ENCODE measurements around the gene PIP5K1B. TPM values are rescaled to one million over a fixed set of nuclear protein-coding genes. Genes with fewer than 3 reads are reported as not detected.
"Not testable (repeated sequence)": the region's sequence is repeated elsewhere in the genome, so short reads cannot be mapped to it uniquely, and the experiment has no call there.

PIP5K1B gene
- total RNA-seq, 3 donors from 2014 or later: 0.48 to 1.6 (median 0.57) TPM

GRCh38 chr9:69035438-69036308 lies 330.6 kb downstream of the PIP5K1B start, which contains the start of gene FXN:
TSS of gene FXN (plus strand) at chr9:69035752. CDS start at chr9:69035783, 31 bp downstream.
- Mint-ChIP-seq H3K4me1 (ENCODE audit: low read depth) (peaks cover 21% of the 10 kb centered on the region), H3K36me3 (ENCODE audit: insufficient read depth) (peaks cover 2% of the 10 kb centered on the region), H3K4me3 (peak within 1 kb of the TSS; percentile 94), H3K9me3 (no peaks in the 10 kb centered on the region), H3K27me3 (ENCODE audit: low read depth) (no peaks in the 10 kb centered on the region)
- peak; percentile 95 to 96 for ATAC-seq
- DNase-seq: peak; percentile 80

- Mint-ChIP-seq H3K9me3 (no peaks in the 10 kb centered on the region), H3K36me3 (ENCODE audit: insufficient read depth) (peaks cover 2% of the 10 kb centered on the region), H3K4me3 (peak overlapping the region; percentile 94), H3K4me1 (ENCODE audit: low read depth) (peaks cover 20% of the 10 kb centered on the region), H3K27me3 (ENCODE audit: low read depth) (no peaks in the 10 kb centered on the region)
- ATAC-seq (peak; percentile 17 to 28), DNase-seq (peak; percentile 8)
Observed at GRCh38 chr9:69036309-69036708, 331.3 kb downstream of the PIP5K1B start.

DNA sequence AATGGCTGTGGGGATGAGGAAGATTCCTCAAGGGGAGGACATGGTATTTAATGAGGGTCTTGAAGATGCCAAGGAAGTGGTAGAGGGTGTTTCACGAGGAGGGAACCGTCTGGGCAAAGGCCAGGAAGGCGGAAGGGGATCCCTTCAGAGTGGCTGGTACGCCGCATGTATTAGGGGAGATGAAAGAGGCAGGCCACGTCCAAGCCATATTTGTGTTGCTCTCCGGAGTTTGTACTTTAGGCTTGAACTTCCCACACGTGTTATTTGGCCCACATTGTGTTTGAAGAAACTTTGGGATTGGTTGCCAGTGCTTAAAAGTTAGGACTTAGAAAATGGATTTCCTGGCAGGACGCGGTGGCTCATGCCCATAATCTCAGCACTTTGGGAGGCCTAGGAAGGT lies 331.8 kb downstream of the PIP5K1B start:
- Mint-ChIP-seq H3K4me1 (ENCODE audit: low read depth) (peaks cover 20% of the 10 kb centered on the region), H3K27me3 (ENCODE audit: low read depth) (no peaks in the 10 kb centered on the region), H3K36me3 (ENCODE audit: insufficient read depth) (peaks cover 2% of the 10 kb centered on the region)

GRCh38 chr9:69040646-69041045 lies 335.6 kb downstream of the PIP5K1B start:
- Mint-ChIP-seq H3K9me3 (no peaks in the 10 kb centered on the region), H3K4me3 (no peak overlapping the region), H3K27me3 (ENCODE audit: low read depth) (no peaks in the 10 kb centered on the region), H3K36me3 (ENCODE audit: insufficient read depth) (peaks cover 5% of the 10 kb centered on the region), H3K4me1 (ENCODE audit: low read depth) (peaks cover 36% of the 10 kb centered on the region)
- DNase-seq: no peak
- ATAC-seq: no peak

More for the DNA sequence above, 331.8 kb downstream of the PIP5K1B start:
- ATAC-seq (no peak), DNase-seq (no peak)
- Mint-ChIP-seq H3K9me3 (no peaks in the 10 kb centered on the region), H3K4me3 (peak overlapping the region; percentile 94)

DNA sequence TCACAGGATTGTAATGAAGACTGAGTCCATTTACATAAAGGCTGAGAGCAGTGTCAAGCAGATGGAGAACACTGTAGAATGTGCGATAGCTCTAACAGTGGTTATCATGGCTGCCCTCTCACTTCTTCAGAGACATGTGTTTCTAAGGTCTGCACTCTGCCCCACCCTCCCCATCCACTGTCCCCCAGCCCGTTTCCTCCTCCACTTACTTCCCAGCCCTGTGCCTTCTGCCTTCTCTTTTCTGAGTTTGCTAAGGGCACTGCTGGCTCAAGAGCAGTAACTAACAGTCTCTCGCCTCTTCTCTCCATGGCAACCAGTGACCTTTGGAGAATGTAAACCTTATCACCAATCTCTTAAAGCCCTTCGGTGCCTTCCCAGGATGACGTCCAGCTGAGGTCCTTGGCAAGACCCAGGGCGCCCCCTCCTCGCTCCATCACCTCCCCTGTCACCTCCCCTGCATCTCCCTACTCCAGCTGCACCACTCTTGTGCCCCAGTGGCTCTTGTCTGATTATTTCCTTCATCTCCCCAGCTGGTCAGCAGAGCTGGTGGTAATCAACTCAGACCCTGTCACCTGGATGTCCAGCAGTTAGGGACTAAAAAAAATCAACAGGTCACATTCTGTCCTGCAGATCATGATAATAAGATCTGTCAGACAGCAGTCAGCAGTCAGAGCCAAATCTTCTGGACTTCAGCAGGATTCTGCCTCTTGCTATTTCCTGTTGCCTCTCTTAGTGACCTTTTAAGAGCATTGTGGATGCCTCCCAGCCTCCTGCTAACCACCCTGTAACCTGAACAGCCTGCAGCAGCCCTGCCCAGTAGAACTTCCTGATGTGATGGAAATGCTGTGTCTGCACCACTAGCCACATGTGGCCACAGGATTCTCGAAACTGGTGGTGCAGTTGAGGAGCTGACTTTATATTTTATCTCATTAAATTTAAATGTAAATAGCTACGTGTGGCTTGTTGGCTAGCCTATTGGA lies 339.5 kb downstream of the PIP5K1B start:
- ATAC-seq (no peak), DNase-seq (no peak)
- Mint-ChIP-seq H3K4me3 (no peak overlapping the region), H3K36me3 (ENCODE audit: insufficient read depth) (peaks cover 16% of the 10 kb centered on the region), H3K27me3 (ENCODE audit: low read depth) (no peaks in the 10 kb centered on the region), H3K9me3 (no peaks in the 10 kb centered on the region), H3K4me1 (ENCODE audit: low read depth) (peaks cover 25% of the 10 kb centered on the region)

DNA sequence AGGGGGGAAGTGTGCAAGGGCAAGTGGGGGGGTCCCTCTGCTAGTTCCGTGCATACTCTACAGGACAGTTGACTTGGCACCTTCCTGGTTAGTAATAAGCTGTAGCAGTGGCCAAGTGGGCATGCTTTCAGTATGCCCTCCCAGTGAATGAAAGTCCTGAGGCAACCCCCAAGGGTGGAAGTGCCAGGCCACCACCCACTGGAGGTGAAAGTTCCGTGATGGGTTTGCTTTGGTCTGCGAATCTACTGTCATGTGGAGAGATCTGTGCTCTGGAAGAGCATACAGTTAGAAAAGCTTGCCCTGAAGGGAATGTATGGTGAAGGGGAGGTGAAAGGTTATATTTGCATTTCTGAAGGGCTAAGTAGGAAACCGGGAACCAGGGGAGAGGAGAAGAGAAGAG lies 340.8 kb downstream of the PIP5K1B start:
- Mint-ChIP-seq H3K4me3 (no peak overlapping the region), H3K36me3 (ENCODE audit: insufficient read depth) (peaks cover 16% of the 10 kb centered on the region)

DNA sequence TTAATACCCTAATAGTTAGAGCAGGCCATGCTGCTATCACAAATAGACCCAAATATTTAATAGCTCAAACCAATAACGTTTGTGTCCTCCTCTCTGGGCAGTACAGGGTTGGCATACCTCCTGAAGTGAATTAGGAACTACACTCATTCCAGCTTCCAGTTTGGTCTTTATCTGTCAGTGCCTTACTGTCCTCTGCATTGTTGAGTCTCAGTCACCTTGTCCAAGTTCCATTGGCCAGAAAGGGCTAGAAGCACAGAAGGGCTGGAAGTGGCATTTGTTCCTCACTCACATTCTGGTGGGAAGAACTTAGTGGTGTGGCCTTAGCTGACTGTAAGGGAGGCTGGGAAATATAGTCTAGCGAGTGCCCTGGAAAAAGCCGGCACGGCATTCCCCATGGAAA lies 341.7 kb downstream of the PIP5K1B start:
- Mint-ChIP-seq H3K27me3 (ENCODE audit: low read depth) (no peaks in the 10 kb centered on the region), H3K36me3 (ENCODE audit: insufficient read depth) (peaks cover 18% of the 10 kb centered on the region), H3K9me3 (no peaks in the 10 kb centered on the region), H3K4me3 (no peak overlapping the region), H3K4me1 (ENCODE audit: low read depth) (peaks cover 19% of the 10 kb centered on the region)
- DNase-seq (no peak), ATAC-seq (no peak)

More for the DNA sequence above, 340.8 kb downstream of the PIP5K1B start:
- H3K4me1 Mint-ChIP-seq (ENCODE audit: low read depth): peaks cover 23% of the 10 kb centered on the region
- H3K27me3 Mint-ChIP-seq (ENCODE audit: low read depth): no peaks in the 10 kb centered on the region
- no peak for DNase-seq
- ATAC-seq: no peak
- H3K9me3 Mint-ChIP-seq: no peaks in the 10 kb centered on the region

DNA sequence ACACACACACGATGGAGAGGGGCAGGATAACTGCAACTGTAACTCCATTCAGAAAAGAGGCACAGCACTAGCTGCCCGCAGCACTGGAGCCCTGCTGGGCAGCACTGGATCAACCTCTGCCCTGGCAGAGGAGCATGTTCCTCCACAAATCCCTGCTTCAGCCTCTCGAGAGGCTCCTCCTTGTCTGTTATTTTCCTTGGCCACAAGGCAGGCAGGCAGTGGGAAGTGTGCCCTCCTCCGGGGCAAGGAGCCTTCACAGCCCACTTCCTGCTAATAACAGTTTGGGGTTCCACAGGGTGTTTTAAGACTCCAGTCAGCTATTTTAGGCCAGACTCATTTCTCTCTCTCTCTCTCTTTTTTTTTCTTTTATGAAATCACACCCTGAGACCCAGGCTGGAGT lies 342.3 kb downstream of the PIP5K1B start:
- Mint-ChIP-seq H3K9me3 (no peaks in the 10 kb centered on the region), H3K36me3 (ENCODE audit: insufficient read depth) (peaks cover 18% of the 10 kb centered on the region), H3K27me3 (ENCODE audit: low read depth) (no peaks in the 10 kb centered on the region), H3K4me3 (no peak overlapping the region), H3K4me1 (ENCODE audit: low read depth) (peaks cover 18% of the 10 kb centered on the region)
- no peak for DNase-seq
- ATAC-seq: no peak

- H3K36me3 Mint-ChIP-seq (ENCODE audit: insufficient read depth): peaks cover 20% of the 10 kb centered on the region
- H3K4me1 Mint-ChIP-seq (ENCODE audit: low read depth): peaks cover 8% of the 10 kb centered on the region
- H3K9me3 Mint-ChIP-seq: no peaks in the 10 kb centered on the region
- no peak overlapping the region for H3K4me3 Mint-ChIP-seq
- DNase-seq (no peak), ATAC-seq (no peak)
- H3K27me3 Mint-ChIP-seq (ENCODE audit: low read depth): no peaks in the 10 kb centered on the region
Observed at GRCh38 chr9:69049094-69049493, 344.1 kb downstream of the PIP5K1B start.

- H3K36me3 Mint-ChIP-seq (ENCODE audit: insufficient read depth): peaks cover 20% of the 10 kb centered on the region
- not testable (repeated sequence) for DNase-seq; H3K27me3 Mint-ChIP-seq (ENCODE audit: low read depth); H3K9me3 Mint-ChIP-seq; H3K4me3 Mint-ChIP-seq; ATAC-seq; H3K4me1 Mint-ChIP-seq (ENCODE audit: low read depth)
Observed at GRCh38 chr9:69050936-69051335, 345.9 kb downstream of the PIP5K1B start.

DNA sequence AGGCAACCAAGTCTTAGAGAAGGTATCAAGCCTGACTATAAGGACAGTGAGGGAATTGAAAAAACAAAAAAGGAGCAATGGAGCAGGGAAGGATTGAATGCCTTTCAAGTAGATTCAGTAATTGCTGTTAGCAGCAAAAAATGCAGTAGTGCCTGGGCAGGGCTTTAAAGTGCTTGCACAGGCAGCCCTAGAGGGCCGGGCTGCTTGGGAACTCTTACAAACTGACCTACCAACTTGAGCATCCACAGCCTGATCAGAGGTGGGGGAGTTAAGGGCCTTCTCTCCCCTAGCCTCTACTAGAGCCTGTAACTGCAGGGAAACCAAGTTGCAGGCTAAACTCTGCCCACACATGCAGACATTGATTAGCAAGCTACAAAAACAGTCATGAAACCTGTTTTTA lies 349.9 kb downstream of the PIP5K1B start:
- peaks cover 29% of the 10 kb centered on the region for H3K36me3 Mint-ChIP-seq (ENCODE audit: insufficient read depth)
- H3K9me3 Mint-ChIP-seq: no peaks in the 10 kb centered on the region
- H3K4me3 Mint-ChIP-seq: no peak overlapping the region
- ATAC-seq (no peak), DNase-seq (no peak)
- no peaks in the 10 kb centered on the region for H3K4me1 Mint-ChIP-seq (ENCODE audit: low read depth)
- H3K27me3 Mint-ChIP-seq (ENCODE audit: low read depth): no peaks in the 10 kb centered on the region

DNA sequence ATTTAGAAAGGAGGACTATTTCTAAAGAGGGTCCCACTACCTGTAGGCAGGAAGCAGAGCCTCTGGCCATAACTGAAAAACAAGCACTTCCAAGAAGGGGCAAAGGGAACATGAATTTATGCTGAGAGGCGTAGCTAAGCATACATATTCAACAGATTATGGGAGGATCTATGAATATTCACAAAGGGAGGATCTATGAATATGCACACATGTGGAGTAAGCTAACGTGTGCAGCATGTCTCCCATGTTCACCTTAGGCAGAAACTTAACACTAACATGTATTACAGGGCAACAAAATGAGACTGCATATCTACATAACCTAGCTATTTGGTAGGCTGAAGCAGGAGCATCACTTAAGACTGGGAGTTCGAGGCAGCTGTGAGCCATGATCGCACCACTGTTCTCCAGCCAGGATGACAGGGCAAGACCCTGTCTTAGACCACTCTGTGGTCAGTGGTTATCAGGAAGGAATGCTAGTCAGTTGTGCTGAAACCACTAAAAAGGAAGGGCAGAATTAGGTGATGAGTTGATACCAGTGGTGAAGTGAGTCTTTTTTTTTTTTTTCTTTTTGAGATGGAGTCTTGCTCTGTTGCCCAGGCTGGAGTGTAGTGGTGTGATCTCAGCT lies 351.3 kb downstream of the PIP5K1B start:
- ATAC-seq (no peak), DNase-seq (no peak)
- Mint-ChIP-seq H3K4me1 (ENCODE audit: low read depth) (no peaks in the 10 kb centered on the region), H3K4me3 (no peak overlapping the region), H3K9me3 (no peaks in the 10 kb centered on the region), H3K27me3 (ENCODE audit: low read depth) (no peaks in the 10 kb centered on the region), H3K36me3 (ENCODE audit: insufficient read depth) (peaks cover 32% of the 10 kb centered on the region)

DNA sequence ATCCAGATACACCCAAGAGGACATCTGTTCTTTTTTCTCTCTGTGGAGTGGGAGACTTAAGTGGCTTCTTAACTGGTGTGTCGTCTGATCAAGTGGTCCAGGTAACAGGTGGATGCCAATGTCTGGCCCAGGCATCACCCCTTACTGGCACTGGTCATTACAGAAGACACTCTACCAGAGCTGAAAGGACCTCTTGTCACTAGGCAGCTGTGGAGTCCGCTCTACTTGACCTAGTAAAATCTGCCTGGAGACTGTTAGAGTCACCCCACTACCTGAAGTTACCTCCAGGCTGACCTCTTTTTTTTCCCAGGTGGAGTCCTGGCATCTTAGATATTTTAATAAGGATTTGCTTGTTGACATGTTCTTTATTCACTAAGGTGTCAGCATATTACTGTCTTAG lies 353.1 kb downstream of the PIP5K1B start:
- Mint-ChIP-seq H3K27me3 (ENCODE audit: low read depth) (no peaks in the 10 kb centered on the region), H3K4me1 (ENCODE audit: low read depth) (no peaks in the 10 kb centered on the region), H3K9me3 (no peaks in the 10 kb centered on the region), H3K4me3 (no peak overlapping the region), H3K36me3 (ENCODE audit: insufficient read depth) (peaks cover 33% of the 10 kb centered on the region)
- ATAC-seq (no peak), DNase-seq (no peak)

Data from activated T-cell treated with anti-CD3 and anti-CD28 coated beads, Interleukin-2, amount 50 U/mL, for 4 hours (primary cell).